Cardiac fibroblast (primary cell): ENCODE measurements around the gene CCDC171.
A peak's percentile ranks its signal among the peaks of the same experiment; 100 is the strongest.

Experiments
- DNase-seq, 2 donors: peaks; one replicate each; pipeline versions ENCODE4 v3.0.0 to v3.0.0-alpha.2; 2010; ENCODE audit warnings: low read depth in 2 of 2
- H3K4me3 ChIP-seq, 2 donors: replicated peaks in 1 of 2; 1 replicate in 1 of 2; 2 replicates in 1 of 2; pipeline ENCODE4 v1.5.1; 2011; ENCODE audit warnings: low read depth in 2 of 2, low read length in 2 of 2, mild to moderate bottlenecking in 2 of 2, moderate library complexity in 1 of 2
- TF ChIP-seq, protein P1 (sequence below): IDR thresholded peaks from one replicate; pipeline ENCODE4 v1.5.1; 2011; ENCODE audit warnings: low read depth, mild to moderate bottlenecking, low read length, inconsistent platforms

CCDC171 gene

DNA sequence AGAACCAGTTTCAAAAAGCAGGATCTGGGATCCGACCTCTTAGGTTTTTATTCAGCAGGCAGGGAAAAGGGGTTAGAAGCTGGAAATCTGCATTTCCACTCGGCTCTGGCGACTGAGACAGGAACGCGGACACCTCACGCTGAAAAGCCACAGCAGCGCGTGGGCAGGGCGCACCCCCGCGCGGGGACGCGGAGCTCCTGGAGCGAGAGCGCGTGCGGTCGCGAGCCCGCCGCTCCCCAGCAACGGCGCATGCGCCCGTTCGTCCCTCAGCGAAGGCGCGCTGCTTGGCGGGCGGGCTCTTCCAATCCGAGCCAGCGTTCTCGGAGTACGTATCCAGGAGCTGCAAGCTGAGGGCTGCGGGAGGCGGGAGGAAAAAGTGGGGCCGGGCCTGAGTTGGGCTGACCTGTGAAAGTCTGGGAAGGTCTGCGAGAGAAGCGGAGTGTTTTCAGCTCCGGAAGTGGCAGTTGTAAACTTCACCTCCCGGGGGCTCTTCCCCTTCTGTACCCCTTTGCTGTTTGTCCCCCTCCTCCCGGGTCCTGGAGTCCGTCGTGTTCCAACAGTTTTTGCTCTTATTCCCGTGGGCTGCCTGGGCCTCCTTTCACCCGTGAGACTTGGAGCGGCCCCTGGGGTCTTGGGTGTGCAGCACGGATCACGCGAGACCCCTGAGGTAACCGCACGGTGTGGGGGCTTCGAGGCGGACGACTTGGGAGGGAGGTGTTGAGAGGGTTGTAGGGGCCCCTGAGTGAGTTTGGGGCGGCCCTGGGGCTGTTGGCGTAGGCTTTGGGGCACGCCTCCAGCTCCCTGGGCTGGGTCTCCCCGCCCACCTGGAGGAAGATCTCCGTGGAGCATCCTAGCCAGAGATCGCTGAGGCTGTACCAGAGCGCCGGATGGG, at the start of gene CCDC171:
Gene CCDC171, plus strand, starts transcription at position 408 of the 892 bp plus-strand sequence. CDS start 11,046 bp downstream, outside the sequence.
- peak within 1 kb of the TSS; percentile 79 to 84 for H3K4me3 ChIP-seq
- DNase-seq, result peak; percentile 95 to 98
- TF ChIP-seq, protein P1, sequence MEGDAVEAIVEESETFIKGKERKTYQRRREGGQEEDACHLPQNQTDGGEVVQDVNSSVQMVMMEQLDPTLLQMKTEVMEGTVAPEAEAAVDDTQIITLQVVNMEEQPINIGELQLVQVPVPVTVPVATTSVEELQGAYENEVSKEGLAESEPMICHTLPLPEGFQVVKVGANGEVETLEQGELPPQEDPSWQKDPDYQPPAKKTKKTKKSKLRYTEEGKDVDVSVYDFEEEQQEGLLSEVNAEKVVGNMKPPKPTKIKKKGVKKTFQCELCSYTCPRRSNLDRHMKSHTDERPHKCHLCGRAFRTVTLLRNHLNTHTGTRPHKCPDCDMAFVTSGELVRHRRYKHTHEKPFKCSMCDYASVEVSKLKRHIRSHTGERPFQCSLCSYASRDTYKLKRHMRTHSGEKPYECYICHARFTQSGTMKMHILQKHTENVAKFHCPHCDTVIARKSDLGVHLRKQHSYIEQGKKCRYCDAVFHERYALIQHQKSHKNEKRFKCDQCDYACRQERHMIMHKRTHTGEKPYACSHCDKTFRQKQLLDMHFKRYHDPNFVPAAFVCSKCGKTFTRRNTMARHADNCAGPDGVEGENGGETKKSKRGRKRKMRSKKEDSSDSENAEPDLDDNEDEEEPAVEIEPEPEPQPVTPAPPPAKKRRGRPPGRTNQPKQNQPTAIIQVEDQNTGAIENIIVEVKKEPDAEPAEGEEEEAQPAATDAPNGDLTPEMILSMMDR, result no peak

DNA sequence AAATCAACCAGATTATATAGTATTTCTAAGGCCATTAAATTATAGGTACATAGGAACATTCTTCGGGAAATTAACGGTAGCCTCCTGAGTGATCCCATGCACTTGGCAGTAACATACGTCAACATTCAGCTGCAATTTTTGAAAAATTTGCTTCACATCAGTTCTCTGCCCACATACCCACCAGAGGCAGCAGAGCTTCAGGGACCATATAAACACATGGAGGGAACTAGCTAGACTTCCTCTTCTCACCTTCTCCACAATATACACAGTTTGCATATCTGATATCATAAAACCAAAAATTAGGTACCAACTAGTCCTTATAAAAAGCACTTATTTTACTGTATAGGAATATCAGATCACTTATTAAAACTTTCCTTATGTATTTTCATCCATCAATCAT, 46.9 kb upstream of the CCDC171 start:
- TF ChIP-seq, protein P1, result no peak
- DNase-seq, result no peak
- H3K4me3 ChIP-seq, result no peak overlapping the region

GRCh38 chr9:15509931-15510788, 42.7 kb upstream of the CCDC171 start:
- peak overlapping the region; percentile 96 to 100 for H3K4me3 ChIP-seq
- TF ChIP-seq, protein P1, result no peak
- DNase-seq, result peak; percentile 20 to 32

- TF ChIP-seq, protein P1, result no peak
- peak within 1 kb of the TSS; percentile 96 to 100 for H3K4me3 ChIP-seq
- DNase-seq, result peak; percentile 87 to 90
Observed at GRCh38 chr9:15510789-15511575, 41.9 kb upstream of the CCDC171 start, which contains the start of gene PSIP1. Gene PSIP1, minus strand, starts transcription at chr9:15510970. Its CDS starts 782 bp downstream, at chr9:15510188.

DNA sequence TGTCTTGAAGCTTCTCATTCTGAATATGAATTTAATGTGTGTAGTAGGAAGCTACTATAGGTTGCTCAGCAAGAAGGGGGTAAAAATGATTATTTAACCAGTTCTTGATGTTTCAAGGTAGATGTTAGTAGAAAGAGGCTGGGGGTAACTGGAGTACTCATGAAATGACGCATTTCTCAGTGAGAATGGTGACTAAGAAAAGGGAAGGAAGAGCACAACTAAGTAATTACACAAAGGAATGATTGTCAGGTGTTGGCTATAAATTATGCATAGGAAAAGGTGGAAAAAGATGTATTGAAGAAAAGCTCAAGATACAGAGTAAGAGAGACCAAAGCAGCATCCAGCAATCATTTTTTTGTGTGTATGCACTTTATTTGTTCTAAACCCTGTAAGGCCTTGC, 40.6 kb upstream of the CCDC171 start:
- DNase-seq, result no peak
- H3K4me3 ChIP-seq, result no peak overlapping the region
- TF ChIP-seq, protein P1, result no peak

DNA sequence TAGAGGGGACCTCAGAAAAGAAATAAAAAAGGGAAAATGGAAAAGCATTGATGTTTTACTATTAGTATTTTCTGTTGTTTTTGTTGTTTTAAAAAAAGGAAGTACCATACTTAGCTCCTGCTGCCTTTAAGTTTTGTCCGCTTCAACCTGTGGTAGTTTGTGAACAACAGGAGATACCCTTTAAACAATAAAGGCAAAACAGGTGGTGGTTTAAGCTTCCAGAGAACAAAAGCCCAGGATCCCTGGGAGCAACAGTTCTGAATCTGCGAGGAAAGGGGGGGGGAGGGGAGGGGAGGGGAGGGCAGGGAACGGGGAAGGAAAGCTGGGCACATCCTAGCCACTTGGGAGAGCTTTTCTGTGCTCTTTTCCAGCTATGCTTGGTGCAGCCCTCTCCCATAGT, 40.0 kb upstream of the CCDC171 start:
- no peak overlapping the region for H3K4me3 ChIP-seq
- TF ChIP-seq, protein P1, result no peak
- DNase-seq, result no peak
